T-helper 2 cell (primary cell): Measurements from ENCODE around the gene SLC38A3.
"Not testable (repeated sequence)": the region's sequence is repeated elsewhere in the genome, so short reads cannot be mapped to it uniquely, and the experiment has no call there.

Experiments used
- DNase-seq, 5 experiments: peaks; one replicate each; pipeline versions ENCODE4 v3.0.0 to v3.0.0-alpha.2; 2012 to 2022

The SLC38A3 gene

GRCh38 chr3:50192689-50193141, 12.4 kb upstream of the SLC38A3 start:
- DNase-seq = peak; percentile 63 to 81 (median 70)

- DNase-seq = no peak
Measured at GRCh38 chr3:50193286-50193685, 11.8 kb upstream of the SLC38A3 start.

GRCh38 chr3:50193746-50194127, 11.3 kb upstream of the SLC38A3 start:
- DNase-seq = no peak

GRCh38 chr3:50194128-50194902, 10.8 kb upstream of the SLC38A3 start:
- peak; percentile 61 to 83 (median 78) for DNase-seq

- DNase-seq = peak in 1 of 5 experiments; percentile 29
Measured at GRCh38 chr3:50194903-50195500, 10.1 kb upstream of the SLC38A3 start.

DNA sequence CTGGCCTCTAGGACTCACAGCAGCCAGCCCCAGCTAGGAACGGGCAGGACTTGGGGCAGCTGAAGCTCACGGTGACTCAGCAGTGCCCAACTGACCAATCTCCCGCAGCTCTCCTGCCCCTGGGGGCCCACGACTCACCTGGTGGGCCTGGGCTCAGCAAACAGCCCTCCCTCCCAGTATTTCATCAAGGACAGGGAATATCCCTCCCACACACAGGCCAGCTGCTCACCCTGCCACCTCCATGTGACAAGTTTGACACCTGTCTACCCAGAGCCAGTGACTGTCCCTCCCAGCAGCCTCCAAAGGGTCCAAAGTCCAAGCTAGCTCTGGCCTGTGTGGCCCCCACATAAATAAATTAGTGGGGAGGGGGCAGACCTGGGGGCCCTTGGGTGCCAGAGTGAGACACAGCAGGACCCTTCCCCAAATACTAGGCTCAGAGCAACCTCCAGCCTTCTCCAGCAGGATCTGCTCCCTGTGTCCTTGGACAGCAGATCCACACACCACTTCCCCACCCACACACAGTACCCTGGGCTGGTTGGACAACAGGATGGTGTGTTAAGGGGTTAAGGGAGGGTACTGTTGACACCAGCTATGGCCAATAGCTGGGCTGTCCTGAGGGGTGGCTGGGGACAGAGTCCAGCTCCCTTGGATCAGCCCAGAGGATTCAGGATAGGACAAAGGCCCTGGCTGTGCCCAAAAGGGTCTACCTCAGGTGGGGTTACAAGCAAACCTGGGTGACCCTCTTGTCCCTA, 9.4 kb upstream of the SLC38A3 start:
- DNase-seq = no peak

DNA sequence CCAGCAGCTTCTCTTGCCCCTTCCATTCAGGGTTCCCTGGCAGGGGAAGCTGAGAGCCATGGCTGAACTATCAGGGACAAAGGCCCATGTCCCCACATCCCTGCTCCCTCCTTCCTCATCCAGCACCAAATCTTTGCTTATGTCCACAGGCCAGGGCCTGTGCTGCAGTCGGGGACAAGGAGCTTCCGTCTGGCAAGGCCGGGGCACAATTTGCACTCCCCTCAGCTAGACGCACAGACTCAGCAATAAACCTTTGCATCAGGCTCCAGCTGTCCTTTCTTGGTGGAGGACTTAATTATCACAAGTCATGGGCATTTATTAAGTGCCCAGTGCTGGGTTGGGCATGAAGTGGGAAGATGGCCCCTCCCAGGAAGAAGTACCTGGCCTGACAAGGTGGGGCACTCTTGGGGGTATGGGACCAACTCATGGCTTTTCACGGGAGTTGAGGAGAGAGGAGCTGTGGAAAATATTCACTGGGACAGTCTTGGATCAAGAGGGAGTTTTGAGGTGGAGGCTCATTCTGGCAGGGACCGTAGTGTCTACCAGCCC, 8.7 kb upstream of the SLC38A3 start:
- no peak for DNase-seq

DNA sequence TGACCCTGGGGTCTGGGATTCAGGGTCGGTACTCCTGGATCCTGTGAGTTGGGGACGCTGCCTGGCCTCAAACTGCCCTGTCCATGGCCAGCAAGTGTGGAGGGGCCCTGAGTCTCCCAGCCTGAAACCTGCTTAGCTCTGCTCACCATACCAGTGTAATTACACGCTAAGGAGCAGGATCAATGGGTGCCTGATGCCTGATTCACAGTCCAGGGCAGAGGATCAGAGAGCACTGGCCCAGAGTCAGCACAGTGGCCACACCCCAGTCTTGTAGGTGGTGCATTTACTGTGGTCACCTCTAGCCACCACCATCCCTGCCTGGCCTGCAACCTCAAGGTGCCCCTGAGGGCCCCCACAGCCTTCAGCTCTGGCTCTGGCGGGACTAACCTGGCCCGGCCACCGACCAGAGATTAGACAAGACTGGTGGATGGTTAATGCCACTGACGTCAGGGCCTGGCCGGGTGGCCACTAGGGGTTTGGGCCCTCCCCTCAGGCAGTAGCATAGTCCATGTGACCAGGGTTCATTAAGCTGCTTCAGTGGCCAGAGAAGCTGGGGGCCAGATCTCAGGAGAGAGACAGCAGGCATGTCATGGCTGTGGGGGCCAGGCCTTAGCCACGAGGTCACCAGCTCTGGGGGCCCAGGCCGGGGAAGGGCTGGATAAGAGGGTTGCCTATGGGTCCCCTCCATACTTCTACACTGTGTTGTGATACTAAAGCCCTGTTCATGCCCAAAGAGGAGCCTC, 3.3 kb upstream of the SLC38A3 start:
- DNase-seq = no peak

- no peak for DNase-seq
Measured at GRCh38 chr3:50202353-50203112, 2.5 kb upstream of the SLC38A3 start.

DNA sequence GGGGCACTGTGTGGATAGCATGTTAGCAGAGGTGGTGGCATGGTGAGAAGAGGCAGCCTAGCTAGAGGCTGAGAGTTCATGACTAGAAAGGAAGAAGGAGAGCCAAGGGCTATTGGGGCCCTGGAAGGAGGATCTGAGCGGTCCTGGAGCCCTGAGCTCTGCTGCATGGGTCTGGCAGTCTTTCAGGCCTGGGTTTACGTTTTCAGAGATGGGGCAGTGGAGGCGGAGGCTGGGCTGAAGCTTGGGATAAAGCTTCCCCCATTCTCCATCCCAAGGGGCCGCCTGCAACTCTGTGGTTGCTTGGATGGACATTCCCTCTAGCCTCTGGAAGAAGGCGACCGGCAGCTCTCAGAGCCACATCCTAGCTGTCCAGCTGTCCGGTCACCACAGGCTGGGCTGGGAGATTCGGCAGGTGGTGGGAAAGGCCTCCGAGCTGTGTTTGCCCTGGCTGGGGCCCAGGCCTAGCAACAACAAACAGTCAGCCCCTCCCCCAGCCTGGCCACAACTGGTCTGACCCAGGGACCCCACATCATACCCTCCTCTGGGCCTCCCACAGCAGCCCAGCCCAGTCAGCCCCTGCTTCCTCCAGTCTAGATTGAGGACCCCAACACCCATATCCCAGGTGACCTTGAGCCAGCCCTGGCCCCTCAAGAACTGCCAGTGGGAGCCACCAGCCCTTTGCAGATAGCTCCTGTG, 1.8 kb upstream of the SLC38A3 start:
- no peak for DNase-seq

GRCh38 chr3:50203809-50204803, 965 bp upstream of the SLC38A3 start:
- no peak for DNase-seq

DNA sequence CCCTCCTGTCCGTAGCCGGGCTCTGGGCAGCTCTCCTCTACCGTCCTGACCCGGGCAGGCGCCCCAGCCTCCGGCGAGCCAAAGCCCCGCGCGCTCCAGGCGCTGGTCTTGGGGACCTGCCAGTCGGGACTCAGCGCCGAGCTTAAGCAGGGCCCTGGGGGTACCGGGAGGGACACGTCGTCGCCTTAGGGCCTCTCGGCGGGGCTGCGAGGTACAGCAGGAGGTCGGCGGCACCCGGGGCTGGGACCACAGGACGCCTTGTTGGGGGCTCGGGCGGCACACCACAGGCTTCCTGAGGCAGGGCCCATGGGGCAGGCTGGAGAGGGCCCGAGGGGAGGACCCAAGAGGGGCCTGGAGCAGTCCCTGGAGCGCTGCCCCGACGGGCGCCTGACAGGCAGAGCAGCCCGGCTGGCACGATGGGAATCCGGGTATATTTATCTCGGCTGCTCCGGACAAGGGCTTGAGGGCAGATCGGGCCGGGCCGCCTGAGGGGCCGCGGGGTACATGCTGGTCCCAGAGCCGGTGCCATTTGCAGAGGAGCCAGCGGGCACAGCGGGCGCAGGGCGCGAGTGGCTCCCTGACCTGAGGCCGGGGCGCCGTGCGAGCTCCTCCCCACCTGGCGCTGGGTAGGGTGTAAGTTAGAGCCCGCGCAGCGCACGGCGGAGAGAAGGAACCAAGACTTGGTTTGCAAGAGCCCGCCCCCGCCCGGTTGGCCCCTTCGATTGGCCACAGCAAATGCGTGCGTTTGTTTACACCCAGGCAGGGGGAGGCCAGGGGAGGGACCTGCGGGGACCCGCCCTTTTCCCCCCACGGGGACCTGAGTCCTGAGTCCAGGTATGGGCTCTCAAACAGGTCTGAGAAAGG, 574 bp downstream of the SLC38A3 start:
- peak in 3 of 5 experiments; percentile 22 to 51 (median 27) for DNase-seq

- DNase-seq = no peak
Measured at GRCh38 chr3:50207359-50208042, 2.4 kb downstream of the SLC38A3 start.

DNA sequence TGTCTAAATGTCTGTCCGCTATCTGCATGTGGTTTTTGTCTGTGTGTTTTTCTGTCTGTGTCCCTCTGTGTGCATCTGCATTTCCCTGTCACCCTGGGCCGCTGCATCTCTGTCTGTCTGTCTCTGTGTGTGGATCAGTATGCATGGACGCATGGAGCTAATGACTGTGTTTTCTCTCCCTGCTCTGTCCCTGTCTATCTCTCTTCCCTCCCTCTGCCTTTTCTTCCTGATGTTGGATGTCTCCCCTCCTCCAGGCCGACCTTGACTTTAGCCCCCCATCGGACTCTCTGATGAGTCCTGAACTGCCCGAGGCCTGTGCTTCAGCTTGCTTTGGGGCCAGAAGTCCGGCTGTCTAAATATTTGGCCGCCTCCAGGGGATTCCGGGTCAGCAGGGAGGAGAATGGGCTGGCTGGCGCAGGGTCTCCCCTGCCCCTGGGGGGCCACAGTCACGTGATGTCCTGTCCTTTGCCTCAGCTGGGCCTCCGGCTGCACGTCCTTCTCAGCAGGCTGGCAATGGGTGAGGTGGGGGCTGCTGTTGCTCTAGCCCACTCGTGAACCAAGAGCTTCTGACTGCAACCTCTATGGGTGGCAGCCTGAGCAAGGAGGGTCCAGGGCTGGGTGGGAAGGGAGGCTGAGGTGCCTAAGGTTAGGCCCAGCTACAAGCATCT, 3.7 kb downstream of the SLC38A3 start:
- DNase-seq = no peak

GRCh38 chr3:50210176-50210509, 5.1 kb downstream of the SLC38A3 start:
- DNase-seq = no peak

GRCh38 chr3:50210510-50211367, 5.7 kb downstream of the SLC38A3 start:
- no peak for DNase-seq

DNA sequence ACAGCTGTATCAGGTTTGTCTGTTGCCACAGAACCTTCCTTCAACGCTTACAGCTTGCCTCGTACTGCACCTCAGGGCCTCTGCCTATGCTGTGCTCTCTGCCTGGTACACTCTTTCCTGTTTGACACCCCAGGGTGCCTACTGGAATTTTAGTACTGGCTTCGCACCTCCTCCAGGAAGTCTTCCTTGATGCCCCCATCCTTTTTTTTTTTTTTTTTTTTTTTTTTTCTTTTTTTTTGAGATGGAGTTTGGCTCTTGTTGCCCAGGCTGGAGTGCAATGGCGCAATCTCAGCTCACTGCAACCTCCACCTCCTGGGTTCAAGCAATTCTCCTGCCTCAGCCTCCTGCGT, 6.3 kb downstream of the SLC38A3 start:
- DNase-seq = not testable (repeated sequence)
